Karpas-422 (cell line): ENCODE data around the gene SLC23A2. TPM values are rescaled to one million over a fixed set of nuclear protein-coding genes. Genes with fewer than 3 reads are reported as not detected.

Experiments used
- DNase-seq: peaks from one replicate; pipeline ENCODE4 v3.0.0-alpha.2; 2015
- H2AFZ ChIP-seq: fragments of 200-600 bp; sonication (generic); 2 replicates; pipeline ENCODE4 v1.6.1; 2014; ENCODE audit warnings: antibody characterized with exemption, low read length, mixed read lengths
- H3K27ac ChIP-seq: fragments of 200-600 bp; sonication (generic); 2 replicates; pipeline ENCODE4 v1.5.1; 2014; ENCODE audit warnings: mild to moderate bottlenecking, low read length, moderate library complexity
- H3K27me3 ChIP-seq: fragments of 200-600 bp; sonication (generic); 2 replicates; pipeline ENCODE4 v1.6.1; 2014; ENCODE audit warnings: low read length, mixed read lengths
- H3K36me3 ChIP-seq: fragments of 200-600 bp; sonication (generic); 2 replicates; pipeline ENCODE4 v1.6.1; 2014; ENCODE audit warnings: low read length, mixed read lengths; ENCODE audit not compliant: insufficient read depth
- H3K4me1 ChIP-seq: fragments of 200-600 bp; sonication (generic); 2 replicates; pipeline ENCODE4 v1.6.1; 2014; ENCODE audit warnings: mild to moderate bottlenecking, low read length, mixed read lengths
- H3K4me2 ChIP-seq: fragments of 200-600 bp; sonication (generic); 2 replicates; pipeline ENCODE4 v1.6.1; 2014; ENCODE audit warnings: low read length, low read depth, mild to moderate bottlenecking; ENCODE audit not compliant: poor library complexity, severe bottlenecking
- H3K4me3 ChIP-seq: fragments of 200-600 bp; sonication (generic); 2 replicates; pipeline ENCODE4 v1.5.1; 2014; ENCODE audit warnings: mild to moderate bottlenecking, antibody characterized with exemption, low read length, mixed read lengths
- H3K79me2 ChIP-seq: fragments of 200-600 bp; sonication (generic); 2 replicates; pipeline ENCODE4 v1.6.1; 2014; ENCODE audit warnings: mild to moderate bottlenecking, low read length, mixed read lengths
- H3K9ac ChIP-seq: fragments of 200-600 bp; sonication (generic); 2 replicates; pipeline ENCODE4 v1.6.0; 2014; ENCODE audit warnings: low read length
- H3K9me2 ChIP-seq: fragments of 200-600 bp; sonication (generic), shearing (Covaris generic); replicated peaks from 2 replicates; pipeline ENCODE4 v1.6.0; 2014; ENCODE audit warnings: mild to moderate bottlenecking, low read length, moderate library complexity; ENCODE audit not compliant: insufficient read depth
- H3K9me3 ChIP-seq: fragments of 300-700, 200-600 bp; sonication (generic); 2 replicates; pipeline ENCODE4 v1.6.1; 2014; ENCODE audit warnings: low read length, mixed read lengths
- H4K20me1 ChIP-seq: fragments of 200-600 bp; sonication (generic); 2 replicates; pipeline ENCODE4 v1.6.1; 2014; ENCODE audit warnings: mild to moderate bottlenecking, antibody characterized with exemption, low read length, low read depth; ENCODE audit not compliant: insufficient read depth
- total RNA-seq: library from RNA; depleted of rRNA; stranded (reverse); fragments of >200 nt; shearing (Covaris generic); gene quantifications from 2 replicates; pipeline ENCODE4 v1.2.3, GENCODE V29; 2014; ENCODE audit warnings: low replicate concordance

The SLC23A2 gene
- total RNA-seq, 1 experiment from 2014 or later: 49.2 TPM

DNA sequence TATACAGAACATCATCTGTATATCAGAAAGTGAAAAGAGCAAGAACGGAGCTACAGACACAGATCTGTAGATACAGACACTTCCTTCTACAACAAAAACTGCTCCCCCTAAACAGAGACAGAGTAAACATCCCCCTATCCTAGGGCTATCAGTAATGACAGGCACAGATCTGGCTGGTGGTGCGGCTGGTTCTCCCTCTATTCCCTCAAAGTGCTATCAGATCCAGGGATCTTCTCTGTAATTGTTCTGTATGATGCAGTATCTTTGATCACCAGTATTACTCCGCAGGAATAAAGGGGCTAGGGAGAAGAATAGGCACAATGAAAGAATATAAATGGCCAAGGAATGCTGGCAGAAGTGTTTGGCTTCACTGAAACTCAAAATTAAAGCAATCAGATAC, 80.7 kb downstream of the SLC23A2 start:
- Histone ChIP-seq H3K27me3 (no peaks in the 10 kb centered on the region), H3K27ac (no peak overlapping the region), H3K9me2 (no peaks in the 10 kb centered on the region), H3K9me3 (no peaks in the 10 kb centered on the region), H3K9ac (no peak overlapping the region), H3K4me3 (no peak overlapping the region), H3K36me3 (peaks cover 5% of the 10 kb centered on the region; the same call in 1 of the 2 replicates), H3K4me2 (no peak overlapping the region), H3K4me1 (peaks cover 55% of the 10 kb centered on the region), H4K20me1 (peaks cover 49% of the 10 kb centered on the region), H2AFZ (no peak overlapping the region), H3K79me2 (peaks cover 87% of the 10 kb centered on the region)
- DNase-seq: no peak

DNA sequence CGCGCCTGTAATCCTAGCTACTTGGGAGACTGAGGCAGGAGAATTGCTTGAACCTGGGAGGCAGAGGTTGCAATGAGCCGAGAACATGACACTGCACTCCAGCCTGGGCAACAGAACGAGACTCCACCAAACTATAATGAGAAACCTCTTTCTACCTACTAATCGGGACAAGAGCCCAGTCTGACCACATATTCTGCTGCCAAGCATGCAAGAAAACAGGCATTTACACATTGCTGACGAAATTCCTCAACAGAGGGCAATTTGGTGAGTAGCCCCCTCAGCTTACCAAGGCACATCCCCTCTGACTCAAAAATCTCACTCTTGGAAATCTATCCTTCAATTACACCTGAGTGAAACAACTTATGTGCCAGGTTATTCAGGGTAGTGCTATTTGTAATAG, 81.2 kb downstream of the SLC23A2 start:
- Histone ChIP-seq H2AFZ (no peak overlapping the region), H3K4me3 (no peak overlapping the region), H3K27ac (no peak overlapping the region), H3K4me2 (no peak overlapping the region), H3K9me2 (no peaks in the 10 kb centered on the region), H3K4me1 (peaks cover 55% of the 10 kb centered on the region), H3K36me3 (peaks cover 5% of the 10 kb centered on the region; the same call in 1 of the 2 replicates), H3K79me2 (peaks cover 89% of the 10 kb centered on the region), H4K20me1 (peaks cover 48% of the 10 kb centered on the region), H3K27me3 (no peaks in the 10 kb centered on the region), H3K9me3 (no peaks in the 10 kb centered on the region), H3K9ac (no peak overlapping the region)
- DNase-seq: no peak

DNA sequence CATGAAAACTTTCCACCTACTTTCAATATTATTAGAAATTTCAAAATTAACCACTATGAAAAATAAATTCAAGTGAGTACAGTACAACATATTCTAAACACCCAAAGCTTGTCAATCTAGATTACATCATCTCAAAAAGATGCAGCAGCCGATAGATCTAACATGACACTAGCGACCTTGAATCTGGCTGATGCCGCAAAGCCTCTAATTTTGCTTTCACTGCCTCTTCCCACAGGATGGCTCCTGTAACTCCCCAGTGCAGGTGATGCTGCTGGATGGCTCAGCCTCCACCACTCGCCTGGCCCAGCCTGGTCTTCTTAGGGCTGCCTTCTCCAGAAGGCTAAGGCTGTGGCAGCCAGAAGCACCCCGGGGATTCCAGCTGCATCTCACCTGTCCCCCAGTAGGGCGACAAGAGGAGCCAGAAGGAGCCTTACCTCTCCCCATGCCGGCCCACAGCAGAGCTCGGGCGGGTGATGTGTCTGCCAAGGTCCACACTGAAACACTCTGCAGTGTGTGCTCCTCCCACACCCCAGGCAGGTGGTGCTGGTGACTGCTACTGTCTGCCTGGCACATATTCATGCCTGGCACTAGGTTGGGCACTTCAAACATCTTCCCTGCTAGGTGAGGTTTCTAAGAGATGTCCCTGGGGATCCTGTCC, 82.1 kb downstream of the SLC23A2 start:
- H2AFZ ChIP-seq: no peak overlapping the region
- no peak overlapping the region for H3K4me3 ChIP-seq

DNA sequence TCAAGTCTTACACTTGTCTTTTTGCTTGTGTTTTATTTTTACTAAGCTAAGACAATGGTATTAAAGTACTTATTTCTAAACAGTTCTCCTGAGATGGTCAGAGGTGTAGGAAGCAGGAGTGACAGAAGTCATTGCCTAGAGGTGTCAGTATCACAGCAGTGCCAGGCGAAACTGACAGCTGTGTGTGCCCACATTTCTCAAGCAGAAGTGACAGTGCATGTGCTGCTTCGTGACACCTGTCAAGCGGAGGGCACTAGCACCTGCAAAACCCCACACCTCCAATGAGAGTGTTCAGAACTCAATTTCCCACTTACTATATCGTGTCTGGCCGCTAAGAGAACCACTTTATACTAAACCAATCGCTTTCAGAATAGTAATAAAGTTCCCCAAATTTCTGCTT, 82.8 kb downstream of the SLC23A2 start:
- DNase-seq: no peak
- peaks cover 5% of the 10 kb centered on the region; the same call in 1 of the 2 replicates for H3K36me3 ChIP-seq
- H3K4me3 ChIP-seq: no peak overlapping the region
- H3K27me3 ChIP-seq: no peaks in the 10 kb centered on the region
- H3K9me3 ChIP-seq: no peaks in the 10 kb centered on the region
- no peak overlapping the region for H3K9ac ChIP-seq
- H3K79me2 ChIP-seq: peaks cover 81% of the 10 kb centered on the region
- H4K20me1 ChIP-seq: peaks cover 48% of the 10 kb centered on the region
- H3K27ac ChIP-seq: peak overlapping the region; percentile 55
- H3K4me1 ChIP-seq: peaks cover 55% of the 10 kb centered on the region
- no peak overlapping the region for H2AFZ ChIP-seq
- peak overlapping the region; percentile 42 for H3K4me2 ChIP-seq
- no peaks in the 10 kb centered on the region for H3K9me2 ChIP-seq

More for the DNA sequence above, 82.1 kb downstream of the SLC23A2 start:
- Histone ChIP-seq H3K9me3 (no peaks in the 10 kb centered on the region), H3K36me3 (peaks cover 5% of the 10 kb centered on the region; the same call in 1 of the 2 replicates), H3K27me3 (no peaks in the 10 kb centered on the region), H3K9ac (no peak overlapping the region), H3K27ac (peak overlapping the region; percentile 40), H3K9me2 (no peaks in the 10 kb centered on the region), H3K79me2 (peaks cover 88% of the 10 kb centered on the region), H3K4me1 (peaks cover 55% of the 10 kb centered on the region), H3K4me2 (peak overlapping the region; percentile 42), H4K20me1 (peaks cover 48% of the 10 kb centered on the region)
- DNase-seq: no peak

DNA sequence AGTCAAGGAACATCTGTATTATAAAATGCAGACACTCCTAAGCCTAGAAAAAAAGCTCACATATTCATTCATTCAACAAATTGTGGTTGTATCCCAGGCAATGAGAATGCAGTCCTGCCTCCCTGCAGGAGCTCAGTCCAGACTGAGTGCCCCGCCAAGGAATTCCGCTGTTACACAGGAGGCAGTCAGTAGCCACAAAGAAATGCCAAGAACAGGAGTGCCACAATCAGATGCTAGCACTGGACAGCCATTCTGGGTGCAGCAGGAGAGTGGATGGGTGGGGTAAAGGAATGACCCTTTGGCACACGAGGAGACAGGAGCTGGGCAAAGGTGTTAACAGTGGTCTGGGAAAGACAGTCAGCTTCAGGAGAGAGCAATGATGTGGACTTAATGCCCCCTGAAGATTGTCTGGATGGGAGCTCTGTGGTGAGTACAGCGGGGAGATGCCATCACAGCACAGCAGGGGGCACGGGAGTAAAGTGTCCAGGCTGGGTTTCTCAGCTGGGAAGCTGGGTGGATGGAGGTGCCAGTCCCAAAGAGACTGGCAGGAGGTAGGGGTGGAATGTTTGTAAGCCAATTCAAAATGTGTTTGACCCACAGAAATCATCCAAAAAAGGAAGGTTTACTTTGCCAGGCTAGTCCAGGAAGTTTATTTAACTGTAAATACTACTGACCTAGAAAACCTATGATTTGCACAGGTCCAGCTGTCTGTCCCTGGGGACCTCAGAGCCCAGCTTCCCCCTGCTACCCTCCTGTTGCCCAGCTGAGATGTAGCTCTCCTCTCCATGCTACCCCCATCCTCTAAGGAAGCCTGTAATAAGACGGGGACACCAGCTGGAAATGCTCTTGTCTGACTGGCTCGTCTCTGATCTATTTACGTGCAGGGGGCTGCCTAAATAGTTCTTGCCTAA, 84.1 kb downstream of the SLC23A2 start:
- Histone ChIP-seq H3K9me2 (no peaks in the 10 kb centered on the region), H3K27me3 (no peaks in the 10 kb centered on the region), H3K9ac (no peak overlapping the region), H3K9me3 (no peaks in the 10 kb centered on the region), H3K4me2 (peak overlapping the region; percentile 42), H2AFZ (no peak overlapping the region), H3K36me3 (peaks cover 5% of the 10 kb centered on the region; the same call in 1 of the 2 replicates), H4K20me1 (peaks cover 53% of the 10 kb centered on the region), H3K79me2 (peaks cover 84% of the 10 kb centered on the region), H3K4me1 (peaks cover 53% of the 10 kb centered on the region), H3K4me3 (no peak overlapping the region), H3K27ac (peak overlapping the region; percentile 55)
- no peak for DNase-seq

DNA sequence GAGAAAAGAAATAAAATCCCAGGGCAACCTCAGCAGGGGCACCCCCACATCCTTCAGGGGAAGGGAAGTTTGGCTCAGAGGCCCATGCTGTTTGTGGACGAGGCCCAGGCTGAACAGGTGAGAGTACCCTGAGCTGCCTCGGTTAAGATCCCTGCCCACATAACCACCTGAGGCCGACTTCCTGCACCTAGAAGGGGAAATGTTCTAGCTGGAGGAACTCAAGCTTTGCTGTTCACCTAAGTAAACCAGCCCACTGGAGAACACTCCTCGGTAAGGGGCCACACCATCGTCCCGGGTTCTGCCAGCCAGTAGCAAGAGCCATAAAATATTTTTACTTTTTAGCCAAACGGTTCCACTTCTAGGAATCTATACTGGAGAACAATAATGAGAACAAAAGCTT, 88.2 kb downstream of the SLC23A2 start:
- Histone ChIP-seq H3K36me3 (no peaks in the 10 kb centered on the region; the same call in 1 of the 2 replicates), H3K27me3 (no peaks in the 10 kb centered on the region), H3K9me2 (no peaks in the 10 kb centered on the region), H2AFZ (no peak overlapping the region), H3K4me1 (peaks cover 12% of the 10 kb centered on the region), H3K4me2 (no peak overlapping the region), H3K27ac (no peak overlapping the region), H3K9ac (no peak overlapping the region), H3K9me3 (no peaks in the 10 kb centered on the region), H4K20me1 (peaks cover 29% of the 10 kb centered on the region), H3K4me3 (no peak overlapping the region), H3K79me2 (peaks cover 63% of the 10 kb centered on the region)
- DNase-seq: no peak

DNA sequence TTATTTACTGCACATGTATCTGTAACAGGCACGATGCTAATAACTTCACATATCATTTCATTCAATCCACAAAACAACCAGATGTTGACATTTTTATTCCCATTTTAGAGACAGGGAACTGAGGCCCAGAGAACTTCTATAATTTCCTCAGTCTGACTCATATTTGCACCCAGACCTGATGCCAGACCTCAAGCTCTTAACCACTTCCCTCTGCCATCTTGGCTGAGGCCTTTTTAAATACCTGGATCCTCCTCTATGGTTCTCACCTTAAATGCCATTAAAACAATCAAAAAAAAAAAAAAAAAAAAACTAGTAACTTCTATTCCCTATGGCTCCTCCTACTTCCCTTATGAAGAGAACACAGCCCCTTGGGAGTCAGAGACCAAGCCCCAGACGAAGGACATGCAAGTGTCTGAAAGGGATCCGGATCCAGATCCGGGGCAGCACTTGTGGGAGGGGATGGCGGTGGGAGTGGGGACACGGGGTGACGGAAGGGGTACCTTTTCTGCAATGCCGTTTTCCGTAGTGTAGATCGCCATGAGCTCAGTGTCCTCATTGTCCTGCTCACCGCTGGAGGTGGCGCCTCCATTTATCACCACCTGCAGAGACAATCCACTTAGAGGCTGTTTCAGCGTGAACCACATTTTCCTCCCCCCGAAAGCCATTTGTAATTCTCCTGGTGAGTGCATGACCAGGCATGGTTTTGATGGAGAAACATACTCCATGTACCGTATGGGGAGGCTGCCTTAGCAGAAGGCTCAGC, 88.7 kb downstream of the SLC23A2 start:
- no peak for DNase-seq
- H4K20me1 ChIP-seq: peaks cover 26% of the 10 kb centered on the region

More for the DNA sequence above, 88.7 kb downstream of the SLC23A2 start:
- no peak overlapping the region for H3K4me2 ChIP-seq
- H3K9ac ChIP-seq: no peak overlapping the region
- no peak overlapping the region for H3K27ac ChIP-seq
- peaks cover 62% of the 10 kb centered on the region for H3K79me2 ChIP-seq
- H3K27me3 ChIP-seq: no peaks in the 10 kb centered on the region
- H3K4me3 ChIP-seq: no peak overlapping the region
- no peak overlapping the region for H2AFZ ChIP-seq
- peaks cover 7% of the 10 kb centered on the region for H3K4me1 ChIP-seq
- no peaks in the 10 kb centered on the region for H3K9me3 ChIP-seq
- no peaks in the 10 kb centered on the region; the same call in 1 of the 2 replicates for H3K36me3 ChIP-seq
- no peaks in the 10 kb centered on the region for H3K9me2 ChIP-seq
